HEK293T (cell line): ENCODE data around the gene ARID1B.

Source experiments
- ARNT ChIP-seq: fragments of 450-650 bp; IDR thresholded peaks from 2 replicates; pipeline ENCODE4 v1.6.1; 2017; ENCODE audit warnings: mild to moderate bottlenecking
- ELF4 ChIP-seq: fragments of 450-650 bp; IDR thresholded peaks from 2 replicates; pipeline ENCODE4 v1.6.1; 2017; ENCODE audit warnings: antibody characterized with exemption
- FOXM1 ChIP-seq: fragments of 450-650 bp; IDR thresholded peaks from 2 replicates; pipeline ENCODE4 v1.6.1; 2017; ENCODE audit warnings: mild to moderate bottlenecking, borderline replicate concordance
- SUZ12 ChIP-seq: fragments of 450-650 bp; IDR thresholded peaks from 2 replicates; pipeline ENCODE4 v1.6.1; 2016; ENCODE audit warnings: mild to moderate bottlenecking
- TARDBP ChIP-seq: fragments of 450-650 bp; IDR thresholded peaks from 2 replicates; pipeline ENCODE4 v1.6.1; 2016

DNA sequence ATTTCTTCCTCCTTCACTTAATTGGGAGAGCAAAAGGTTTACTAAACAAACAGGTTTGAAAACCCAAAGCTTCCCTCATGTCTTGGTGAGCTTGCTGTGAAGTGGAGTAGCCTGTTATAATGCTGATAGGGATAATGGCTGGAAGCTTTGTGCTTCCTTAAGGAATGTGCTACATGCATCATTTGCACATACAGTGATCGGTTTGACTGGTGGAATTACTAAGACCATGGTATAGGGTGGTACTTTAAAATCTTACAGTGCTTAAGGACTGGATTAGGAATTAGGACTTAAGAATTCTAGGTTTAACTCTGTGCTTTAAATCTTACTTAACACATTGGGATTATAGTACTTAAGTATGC is 75.7 kb downstream of the ARID1B start:
- TF ChIP-seq TARDBP (no peak), SUZ12 (no peak), FOXM1 (no peak), ELF4 (no peak), ARNT (no peak)
